Osteoblast (primary cell): ENCODE results near the gene ARNT2. TPM values are rescaled to one million over a fixed set of nuclear protein-coding genes. Genes with fewer than 3 reads are reported as not detected.

Experiments
- DNase-seq: peaks from one replicate; pipeline ENCODE4 v3.0.0; 2011; ENCODE audit warnings: low spot score, mixed read lengths; ENCODE audit not compliant: insufficient read length; ENCODE audit errors: missing footprints
- H2AFZ ChIP-seq: 2 replicates; pipeline ENCODE4 v1.6.0; 2011; ENCODE audit warnings: mild to moderate bottlenecking, low read length
- H3K27ac ChIP-seq: 2 replicates; pipeline ENCODE4 v1.5.1; 2011; ENCODE audit warnings: mild to moderate bottlenecking, low read depth, low read length, moderate library complexity
- H3K27me3 ChIP-seq: 2 replicates; pipeline ENCODE4 v1.6.0; 2012; ENCODE audit warnings: mild to moderate bottlenecking, control low read depth, inconsistent platforms, low read length, moderate library complexity; ENCODE audit not compliant: insufficient read depth
- H3K36me3 ChIP-seq: 2 replicates; pipeline ENCODE4 v1.5.1; 2011; ENCODE audit warnings: mild to moderate bottlenecking, low read length, control low read depth, moderate library complexity; ENCODE audit not compliant: insufficient read depth
- H3K4me1 ChIP-seq: 2 replicates; pipeline ENCODE4 v1.5.1; 2011; ENCODE audit warnings: mild to moderate bottlenecking, low read length, control low read depth, moderate library complexity; ENCODE audit not compliant: insufficient read depth
- H3K4me2 ChIP-seq: 2 replicates; pipeline ENCODE4 v1.6.0; 2011; ENCODE audit warnings: mild to moderate bottlenecking, low read length; ENCODE audit not compliant: insufficient read depth
- H3K4me3 ChIP-seq: fragments of 200-600 bp; sonication (generic); 3 replicates; pipeline ENCODE4 v1.5.1; 2012; ENCODE audit warnings: mild to moderate bottlenecking, low read length, inconsistent platforms; ENCODE audit not compliant: insufficient read depth
- H3K79me2 ChIP-seq: 2 replicates; pipeline ENCODE4 v1.6.0; 2012; ENCODE audit warnings: mild to moderate bottlenecking, low read length, control low read depth, inconsistent platforms; ENCODE audit not compliant: insufficient read depth
- H3K9me3 ChIP-seq: 2 replicates; pipeline ENCODE4 v1.5.1; 2011; ENCODE audit warnings: low read depth, low read length, control low read depth
- H4K20me1 ChIP-seq: 2 replicates; pipeline ENCODE4 v1.6.0; 2012; ENCODE audit warnings: mild to moderate bottlenecking, low read length, control low read depth; ENCODE audit not compliant: insufficient read depth
- CTCF ChIP-seq: IDR thresholded peaks from 2 replicates; pipeline ENCODE4 v1.5.1; 2011; ENCODE audit warnings: mild to moderate bottlenecking, low read depth, low read length, moderate library complexity; ENCODE audit errors: extremely low read depth
- total RNA-seq: library from RNA; depleted of rRNA; stranded (reverse); fragments of >200 nt; gene quantifications from 2 replicates; pipeline ENCODE4 v1.2.3, GENCODE V29; 2012

ARNT2 gene
- total RNA-seq, 1 donor = 30.0 TPM

- TF ChIP-seq CTCF = no peak
- Histone ChIP-seq H3K4me1 (no peaks in the 10 kb centered on the region), H3K4me3 (no peak overlapping the region), H3K4me2 (no peak overlapping the region), H3K36me3 (peaks cover 35% of the 10 kb centered on the region), H3K27me3 (no peaks in the 10 kb centered on the region), H3K27ac (no peak overlapping the region), H3K9me3 (no peaks in the 10 kb centered on the region), H2AFZ (no peak overlapping the region), H3K79me2 (no peaks in the 10 kb centered on the region), H4K20me1 (no peaks in the 10 kb centered on the region)
- DNase-seq = no peak
Observed at GRCh38 chr15:80557441-80558234, 153.5 kb downstream of the ARNT2 start.

GRCh38 chr15:80558631-80559319, 154.6 kb downstream of the ARNT2 start:
- Histone ChIP-seq H3K9me3 (no peaks in the 10 kb centered on the region), H3K4me1 (no peaks in the 10 kb centered on the region), H3K36me3 (peaks cover 34% of the 10 kb centered on the region), H3K27ac (no peak overlapping the region), H3K4me2 (no peak overlapping the region), H3K27me3 (no peaks in the 10 kb centered on the region), H4K20me1 (no peaks in the 10 kb centered on the region), H3K4me3 (no peak overlapping the region), H3K79me2 (no peaks in the 10 kb centered on the region), H2AFZ (no peak overlapping the region)
- TF ChIP-seq CTCF = no peak
- no peak for DNase-seq

GRCh38 chr15:80559320-80559693, 155.1 kb downstream of the ARNT2 start:
- no peaks in the 10 kb centered on the region for H3K4me1 ChIP-seq
- no peaks in the 10 kb centered on the region for H3K9me3 ChIP-seq
- no peak for TF ChIP-seq CTCF
- no peak for DNase-seq
- H3K27ac ChIP-seq = no peak overlapping the region
- no peaks in the 10 kb centered on the region for H3K27me3 ChIP-seq
- H3K4me2 ChIP-seq = no peak overlapping the region
- H4K20me1 ChIP-seq = no peaks in the 10 kb centered on the region
- no peak overlapping the region for H2AFZ ChIP-seq
- H3K79me2 ChIP-seq = no peaks in the 10 kb centered on the region
- no peak overlapping the region for H3K4me3 ChIP-seq
- peaks cover 39% of the 10 kb centered on the region for H3K36me3 ChIP-seq

GRCh38 chr15:80559761-80560160, 155.6 kb downstream of the ARNT2 start:
- no peak overlapping the region for H3K4me3 ChIP-seq
- no peak overlapping the region for H3K27ac ChIP-seq
- no peaks in the 10 kb centered on the region for H3K4me1 ChIP-seq
- no peak overlapping the region for H2AFZ ChIP-seq
- no peaks in the 10 kb centered on the region for H3K9me3 ChIP-seq
- H3K4me2 ChIP-seq = no peak overlapping the region
- no peak for TF ChIP-seq CTCF
- H3K27me3 ChIP-seq = no peaks in the 10 kb centered on the region
- no peaks in the 10 kb centered on the region for H4K20me1 ChIP-seq
- DNase-seq = no peak
- H3K36me3 ChIP-seq = peaks cover 38% of the 10 kb centered on the region
- H3K79me2 ChIP-seq = no peaks in the 10 kb centered on the region
